ENCODE results near the gene MICALL1.
"Not testable (repeated sequence)": the region's sequence is repeated elsewhere in the genome, so short reads cannot be mapped to it uniquely, and the experiment has no call there.

Gene MICALL1

GRCh38 chr22:37971475-37972434 is 65.7 kb downstream of the MICALL1 start:
- no peak for DNase-seq
- no peak for TF ChIP-seq GATA1 (IDR thresholded peaks at IDR 0.05; ENCODE audit: low read depth, low read length)
- TF ChIP-seq POLR2A (IDR thresholded peaks at IDR 0.05; ENCODE audit: low read length), result no peak

DNA sequence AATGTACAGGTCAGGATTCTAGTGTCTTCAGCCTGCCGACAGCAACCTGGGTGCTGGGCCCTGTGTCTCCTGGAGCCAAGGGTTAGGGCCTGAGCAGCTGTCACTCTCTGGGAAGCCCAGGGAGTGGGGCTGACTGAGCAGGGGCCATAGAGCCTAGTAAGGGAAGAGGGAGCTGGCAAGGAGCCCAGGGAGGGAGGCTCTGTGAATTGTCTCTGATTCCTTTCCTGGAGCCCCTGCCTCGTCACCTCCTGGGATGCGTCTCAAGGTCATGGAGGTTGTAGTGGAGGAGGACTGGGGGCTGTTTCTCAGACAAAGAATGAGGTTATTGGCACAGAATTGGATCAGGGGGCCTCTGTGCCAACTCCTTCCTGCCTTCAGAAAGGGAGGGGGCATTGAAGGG is 66.4 kb downstream of the MICALL1 start:
- TF ChIP-seq GATA1 (IDR thresholded peaks at IDR 0.05; ENCODE audit: low read depth, low read length) (no peak), POLR2A (IDR thresholded peaks at IDR 0.05; ENCODE audit: low read length) (no peak)
- no peak for DNase-seq

DNA sequence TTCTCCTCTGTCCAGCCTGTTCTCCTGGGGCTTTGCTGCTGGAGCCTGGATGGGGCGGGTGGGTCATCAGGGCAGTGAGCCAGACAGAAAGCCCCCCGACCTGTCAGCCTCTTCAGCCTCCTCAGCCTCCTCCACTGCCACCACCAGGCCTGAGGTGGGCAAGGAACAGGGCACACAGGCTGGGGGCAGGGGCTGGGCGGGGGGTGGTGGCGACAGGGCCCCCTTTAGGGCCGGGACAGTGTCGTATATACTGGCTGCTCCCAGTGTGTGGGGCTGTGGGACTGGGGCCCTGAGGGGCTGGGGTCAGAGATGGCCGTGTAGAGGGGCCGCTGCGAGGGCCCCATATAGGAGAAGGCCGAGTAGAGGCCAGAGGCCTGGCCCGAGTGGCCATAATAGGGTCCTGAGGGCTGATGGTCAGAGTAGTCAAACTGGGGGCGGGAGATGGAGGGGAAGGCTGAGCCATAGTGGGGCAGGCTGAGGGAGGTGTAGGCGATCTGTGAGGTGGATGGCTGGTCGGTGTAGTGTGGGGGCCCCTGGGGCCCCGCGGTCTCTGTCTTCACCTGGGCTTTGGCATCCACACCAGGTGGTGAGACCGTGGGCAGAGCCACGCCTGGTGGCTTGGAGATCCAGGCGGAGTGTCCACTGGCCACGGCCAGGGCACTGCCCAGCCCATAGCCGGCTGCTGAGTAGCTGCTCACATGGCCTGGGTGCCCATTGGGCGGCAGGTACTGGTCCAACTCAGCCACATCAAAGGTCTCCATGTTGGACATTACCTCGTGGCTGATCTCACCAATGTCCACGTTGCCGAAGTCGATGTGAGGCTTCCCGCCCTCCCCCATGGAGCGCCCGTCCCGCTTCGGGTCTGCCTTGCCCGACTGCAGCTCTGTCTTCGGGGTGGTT is 67.4 kb downstream of the MICALL1 start:
- no peak for DNase-seq
- TF ChIP-seq GATA1 (IDR thresholded peaks at IDR 0.05; ENCODE audit: low read depth, low read length), result no peak
- TF ChIP-seq POLR2A (IDR thresholded peaks at IDR 0.05; ENCODE audit: low read length), result no peak

- no peak for DNase-seq
- TF ChIP-seq POLR2A (IDR thresholded peaks at IDR 0.05; ENCODE audit: low read length) (no peak), GATA1 (IDR thresholded peaks at IDR 0.05; ENCODE audit: low read depth, low read length) (no peak)
Observed at GRCh38 chr22:37975153-37975552, 69.1 kb downstream of the MICALL1 start.

DNA sequence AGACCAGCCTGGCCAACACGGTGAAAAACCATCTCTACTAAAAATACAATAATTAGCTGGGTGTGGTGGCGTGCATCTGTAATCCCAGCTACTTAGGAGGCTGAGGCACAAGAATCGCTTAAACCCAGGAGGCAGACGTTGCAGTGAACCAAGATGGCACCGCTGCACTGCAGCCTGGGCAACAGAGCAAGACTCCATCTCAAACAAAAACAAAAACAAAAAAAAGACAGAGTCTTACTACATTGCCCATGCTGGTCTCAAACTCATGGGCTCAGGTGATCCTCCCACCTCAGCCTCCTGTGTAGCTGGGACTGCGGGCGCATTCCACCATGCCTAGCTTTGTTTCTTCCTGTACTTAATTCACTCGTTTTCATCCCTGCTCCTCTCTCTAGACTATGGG is 69.9 kb downstream of the MICALL1 start:
- DNase-seq, result not testable (repeated sequence)

DNA sequence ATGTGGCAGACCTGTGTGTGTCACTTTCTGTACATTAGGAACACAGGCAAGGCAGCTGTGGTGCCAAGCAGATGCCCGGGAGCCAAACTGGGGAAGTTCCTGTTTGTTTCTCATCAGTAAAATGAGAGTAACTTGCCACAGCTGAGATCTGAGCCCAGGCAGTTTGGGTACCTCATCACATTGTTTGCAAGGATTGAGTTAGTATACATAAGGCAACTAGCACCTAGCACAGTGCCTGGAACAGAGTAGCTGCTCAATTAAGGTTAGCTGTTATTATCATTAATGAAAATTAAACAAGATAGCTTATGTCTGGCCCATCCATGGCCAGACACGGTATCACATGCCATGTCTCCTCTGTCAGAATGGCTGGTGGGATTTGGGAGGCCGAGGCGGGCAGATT is 70.5 kb downstream of the MICALL1 start:
- no peak for TF ChIP-seq POLR2A (IDR thresholded peaks at IDR 0.05; ENCODE audit: low read length)
- no peak for TF ChIP-seq GATA1 (IDR thresholded peaks at IDR 0.05; ENCODE audit: low read depth, low read length)
- no peak for DNase-seq

GRCh38 chr22:37979782-37980181 is 73.7 kb downstream of the MICALL1 start:
- TF ChIP-seq GATA1 (IDR thresholded peaks at IDR 0.05; ENCODE audit: low read depth, low read length) (no peak), POLR2A (IDR thresholded peaks at IDR 0.05; ENCODE audit: low read length) (no peak)
- DNase-seq, result no peak

GRCh38 chr22:37981282-37982011 is 75.3 kb downstream of the MICALL1 start:
- TF ChIP-seq POLR2A (IDR thresholded peaks at IDR 0.05; ENCODE audit: low read length) (no peak), GATA1 (IDR thresholded peaks at IDR 0.05; ENCODE audit: low read depth, low read length) (no peak)
- DNase-seq, result peak in 1 of 2 experiments; percentile 17

DNA sequence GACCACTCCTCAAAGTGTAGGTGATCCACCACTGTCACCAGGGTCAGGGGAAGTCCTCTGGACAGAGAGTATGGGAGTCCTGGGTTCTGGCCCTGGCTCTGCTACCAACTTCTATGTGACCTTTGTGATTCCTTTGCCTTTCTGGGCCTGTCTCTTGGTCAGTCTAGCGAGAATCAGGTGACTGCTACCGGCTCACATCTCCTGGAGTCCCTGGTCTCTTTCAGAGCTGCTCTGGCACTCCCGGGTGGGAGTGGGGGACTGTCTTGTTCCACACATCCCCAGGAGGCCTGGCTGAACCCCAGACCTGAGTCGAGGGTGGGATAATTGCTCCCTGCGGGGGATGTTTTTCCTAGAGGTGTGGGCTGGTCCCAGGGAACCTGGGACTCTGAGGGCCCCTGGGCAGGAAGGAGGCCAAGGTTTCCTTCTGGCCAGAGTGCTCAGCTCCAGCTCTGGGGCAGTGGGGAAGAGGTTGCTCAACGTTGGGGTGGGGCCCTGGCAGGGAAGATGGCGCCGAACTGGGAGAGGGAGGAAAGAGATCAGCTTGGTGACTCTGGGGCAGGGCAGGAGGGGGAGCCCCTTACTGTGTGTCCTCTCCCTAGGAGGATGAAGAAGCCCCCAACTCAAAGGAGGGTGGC is 76.2 kb downstream of the MICALL1 start:
- TF ChIP-seq GATA1 (IDR thresholded peaks at IDR 0.05; ENCODE audit: low read depth, low read length) (no peak), POLR2A (IDR thresholded peaks at IDR 0.05; ENCODE audit: low read length) (no peak)
- DNase-seq, result no peak

DNA sequence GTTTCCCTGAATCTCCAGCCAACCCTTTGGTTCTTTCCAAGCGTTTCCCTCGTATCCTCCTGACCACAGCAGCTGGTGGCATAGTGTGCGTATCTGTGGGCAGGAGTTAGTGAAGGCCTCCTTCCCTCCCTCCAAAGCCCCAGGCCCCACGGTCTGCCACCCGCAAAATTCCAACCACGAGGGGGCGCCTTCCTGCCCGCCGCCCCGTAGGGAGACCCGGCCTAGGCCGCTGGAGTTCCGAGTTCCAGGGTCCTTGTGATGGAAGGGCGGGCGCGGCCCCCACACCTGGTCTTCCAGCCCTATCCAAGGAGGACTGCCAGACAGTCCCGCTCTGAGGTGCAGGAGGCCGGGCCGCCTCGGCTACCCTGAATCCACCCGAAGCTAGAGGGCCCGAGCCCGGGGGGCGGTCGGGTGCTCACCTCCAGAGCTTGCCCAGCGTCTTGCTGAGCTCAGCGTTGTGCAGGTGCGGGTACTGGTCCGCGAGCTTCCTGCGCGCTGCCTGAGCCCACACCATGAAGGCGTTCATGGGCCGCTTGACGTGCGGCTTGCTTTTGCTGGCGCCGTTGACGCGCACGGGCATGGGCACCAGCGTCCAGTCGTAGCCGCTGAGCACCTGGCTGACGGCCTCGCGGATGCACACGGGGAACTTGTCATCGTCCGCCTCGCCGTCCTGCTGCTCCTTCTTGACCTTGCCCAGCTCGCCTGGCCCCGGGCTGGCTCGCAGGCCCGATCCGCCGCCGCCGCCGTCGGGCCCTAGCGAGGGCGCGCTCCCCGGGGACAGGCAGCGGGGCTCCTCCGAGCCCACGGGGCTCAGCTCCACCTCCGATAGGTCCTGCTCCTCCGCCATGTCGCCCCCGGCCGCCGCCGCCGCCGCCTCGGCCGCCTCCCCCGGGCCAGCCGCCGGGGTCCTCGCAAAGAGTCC is 77.1 kb downstream of the MICALL1 start:
- no peak for TF ChIP-seq POLR2A (IDR thresholded peaks at IDR 0.05; ENCODE audit: low read length)
- no peak for TF ChIP-seq GATA1 (IDR thresholded peaks at IDR 0.05; ENCODE audit: low read depth, low read length)
- DNase-seq, result peak in 1 of 2 experiments; percentile 23

- no peak for DNase-seq
Observed at GRCh38 chr22:37983860-37984791, 78.0 kb downstream of the MICALL1 start, which contains the start of gene SOX10. TSS of gene SOX10 (minus strand) at chr22:37984555. CDS start at chr22:37983784, 771 bp downstream.

More at GRCh38 chr22:37983860-37984791, 78.0 kb downstream of the MICALL1 start, which contains the start of gene SOX10:
- TF ChIP-seq POLR2A (IDR thresholded peaks at IDR 0.05; ENCODE audit: low read length) (no peak), GATA1 (IDR thresholded peaks at IDR 0.05; ENCODE audit: low read depth, low read length) (no peak)
